Measurements from ENCODE around the gene OLFML1.

DNA sequence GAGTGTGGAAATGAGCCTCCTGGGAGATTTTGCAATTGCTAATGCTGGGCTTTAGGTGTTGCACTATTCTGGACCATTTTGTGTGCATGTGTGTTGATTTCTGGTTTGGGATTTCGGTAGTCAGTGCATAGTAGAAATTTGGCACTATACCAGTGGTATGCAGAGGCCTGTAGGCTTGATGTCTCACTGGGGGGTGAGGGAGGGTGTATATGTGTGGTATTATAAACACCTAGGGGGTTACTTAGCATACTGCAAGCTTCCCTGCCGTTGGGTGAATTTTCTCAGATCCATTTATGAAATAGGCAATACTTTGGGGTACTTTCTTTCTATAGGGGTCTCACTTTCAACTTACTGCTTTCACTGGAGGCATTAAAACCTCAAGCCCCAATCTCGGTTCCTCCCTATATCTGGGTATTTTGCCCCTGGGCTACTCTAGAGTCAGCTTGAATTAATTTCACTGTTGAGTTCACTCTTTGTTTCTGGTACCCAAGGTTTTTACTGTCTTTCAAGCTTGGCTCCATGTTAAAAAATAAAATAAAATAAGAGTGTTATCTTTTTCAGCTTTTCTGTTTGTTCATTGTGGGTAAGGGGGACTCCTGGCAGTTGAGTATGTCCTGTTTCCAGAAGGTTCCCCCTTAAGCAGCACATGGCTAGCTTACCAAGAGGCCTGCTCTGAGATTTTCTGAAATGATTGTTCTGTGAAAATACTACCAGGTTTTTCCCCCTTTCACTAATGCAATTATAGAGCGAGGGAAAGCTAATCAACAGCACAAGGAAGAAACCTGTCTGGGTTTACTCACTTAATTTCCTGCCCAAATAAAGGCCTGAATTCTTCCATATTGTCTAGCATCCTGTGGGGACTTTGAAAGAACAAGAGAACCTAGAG lies 74.3 kb downstream of the OLFML1 start:
- TF ChIP-seq, protein P1, sequence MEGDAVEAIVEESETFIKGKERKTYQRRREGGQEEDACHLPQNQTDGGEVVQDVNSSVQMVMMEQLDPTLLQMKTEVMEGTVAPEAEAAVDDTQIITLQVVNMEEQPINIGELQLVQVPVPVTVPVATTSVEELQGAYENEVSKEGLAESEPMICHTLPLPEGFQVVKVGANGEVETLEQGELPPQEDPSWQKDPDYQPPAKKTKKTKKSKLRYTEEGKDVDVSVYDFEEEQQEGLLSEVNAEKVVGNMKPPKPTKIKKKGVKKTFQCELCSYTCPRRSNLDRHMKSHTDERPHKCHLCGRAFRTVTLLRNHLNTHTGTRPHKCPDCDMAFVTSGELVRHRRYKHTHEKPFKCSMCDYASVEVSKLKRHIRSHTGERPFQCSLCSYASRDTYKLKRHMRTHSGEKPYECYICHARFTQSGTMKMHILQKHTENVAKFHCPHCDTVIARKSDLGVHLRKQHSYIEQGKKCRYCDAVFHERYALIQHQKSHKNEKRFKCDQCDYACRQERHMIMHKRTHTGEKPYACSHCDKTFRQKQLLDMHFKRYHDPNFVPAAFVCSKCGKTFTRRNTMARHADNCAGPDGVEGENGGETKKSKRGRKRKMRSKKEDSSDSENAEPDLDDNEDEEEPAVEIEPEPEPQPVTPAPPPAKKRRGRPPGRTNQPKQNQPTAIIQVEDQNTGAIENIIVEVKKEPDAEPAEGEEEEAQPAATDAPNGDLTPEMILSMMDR (IDR thresholded peaks at IDR 0.05): no peak
- TF ChIP-seq POLR2A (IDR thresholded peaks at IDR 0.05): no peak

All from suprapubic skin (tissue), 3 donors.